IMR-90 (cell line): ENCODE data around the gene TEX2. TPM values are rescaled to one million over a fixed set of nuclear protein-coding genes. Genes with fewer than 3 reads are reported as not detected.

Experiments used
- ATAC-seq: fragments of 200-7000 bp; cut with Tn5 transposase; 2 replicates; pipeline ENCODE4 v1.9.1; 2020; ENCODE audit warnings: low read depth, mild to moderate bottlenecking, moderate library complexity
- BruUV-seq: library from RNA; stranded (reverse); fragments of 400-500 nt; replicated peaks from 2 replicates; lab custom pipeline; 2021; lab: Mats Ljungman, UMichigan
- CTCF ChIA-PET: fragments of 300-600 bp; formaldehyde crosslinking; extraction: SDS; loops from one replicate; lab custom pipeline; 2021; ENCODE audit warnings: antibody characterized with exemption; lab: Yijun Ruan, JAX
- POLR2A ChIA-PET: fragments of 300-600 bp; sonication (Branson Sonifier 250); formaldehyde crosslinking; loops from one replicate; lab custom pipeline; 2022; ENCODE audit warnings: antibody characterized with exemption; ENCODE audit not compliant: unreplicated experiment; lab: Charles Lee
- DNase-seq: peaks from one replicate; pipeline ENCODE4 v3.0.0; 2013
- H2AFZ ChIP-seq: replicated peaks from 2 replicates; pipeline ENCODE3; 2013; ENCODE audit warnings: low read length, mild to moderate bottlenecking; ENCODE audit not compliant: poor library complexity
- H2AK5ac ChIP-seq: 2 replicates; pipeline ENCODE4 v1.6.1; 2013; ENCODE audit warnings: low read depth, low read length, inconsistent platforms
- H2AK9ac ChIP-seq: replicated peaks from 2 replicates; pipeline ENCODE3; 2013; ENCODE audit warnings: mild to moderate bottlenecking, low read depth, low read length, moderate library complexity; ENCODE audit not compliant: poor library complexity
- H2BK120ac ChIP-seq: 2 replicates; pipeline ENCODE4 v1.6.1; 2013; ENCODE audit warnings: low read depth, low read length, inconsistent platforms
- H2BK15ac ChIP-seq: 3 replicates; pipeline ENCODE4 v1.6.1; 2013; ENCODE audit warnings: low read depth, low read length, inconsistent platforms
- H2BK20ac ChIP-seq: 2 replicates; pipeline ENCODE4 v1.6.1; 2013; ENCODE audit warnings: low read depth, mild to moderate bottlenecking, inconsistent platforms, low read length, moderate library complexity
- H2BK5ac ChIP-seq: 2 replicates; pipeline ENCODE4 v1.6.1; 2013; ENCODE audit warnings: mild to moderate bottlenecking, low read depth, low read length, inconsistent platforms; ENCODE audit not compliant: poor library complexity, severe bottlenecking
- H3K14ac ChIP-seq: replicated peaks from 2 replicates; pipeline ENCODE4 v1.6.1; 2013; ENCODE audit warnings: low read depth, low read length, inconsistent platforms
- H3K18ac ChIP-seq: 2 replicates; pipeline ENCODE4 v1.6.1; 2013; ENCODE audit warnings: low read depth, low read length, control low read depth
- H3K23ac ChIP-seq: 2 replicates; pipeline ENCODE4 v1.6.1; 2013; ENCODE audit warnings: low read depth, low read length, inconsistent platforms
- H3K27ac ChIP-seq: 2 replicates; pipeline ENCODE4 v1.5.1; 2013; ENCODE audit warnings: mild to moderate bottlenecking, control low read depth, low read length; ENCODE audit not compliant: insufficient read depth
- H3K27me3 ChIP-seq: 2 replicates; pipeline ENCODE4 v1.6.1; 2013; ENCODE audit warnings: low read length; ENCODE audit not compliant: control insufficient read depth, insufficient read depth
- H3K36me3 ChIP-seq: 2 replicates; pipeline ENCODE4 v1.6.1; 2013; ENCODE audit warnings: low read length, mixed read lengths; ENCODE audit not compliant: control insufficient read depth, insufficient read depth
- H3K4ac ChIP-seq: 2 replicates; pipeline ENCODE4 v1.6.1; 2013; ENCODE audit warnings: low read depth, low read length, inconsistent platforms
- H3K4me1 ChIP-seq: 2 replicates; pipeline ENCODE4 v1.6.1; 2013; ENCODE audit warnings: low read length, mixed read lengths; ENCODE audit not compliant: control insufficient read depth, insufficient read depth
- H3K4me2 ChIP-seq: 2 replicates; pipeline ENCODE4 v1.6.1; 2013; ENCODE audit warnings: low read depth, mild to moderate bottlenecking, control low read depth, low read length, moderate library complexity
- H3K4me3 ChIP-seq: 2 replicates; pipeline ENCODE4 v1.5.1; 2013; ENCODE audit warnings: low read depth, mild to moderate bottlenecking, control low read depth, low read length, moderate library complexity; ENCODE audit not compliant: insufficient read depth
- H3K56ac ChIP-seq: 2 replicates; pipeline ENCODE4 v1.6.1; 2013; ENCODE audit warnings: low read length, inconsistent platforms; ENCODE audit not compliant: insufficient read depth; ENCODE audit errors: extremely low read depth
- H3K79me1 ChIP-seq, 2 experiments: 2 replicates each; pipeline ENCODE4 v1.6.1; 2013; ENCODE audit warnings: low read length in 2 of 2, inconsistent platforms in 1 of 2, low read depth in 1 of 2
- H3K9ac ChIP-seq: 2 replicates; pipeline ENCODE4 v1.6.1; 2013; ENCODE audit warnings: low read depth, low read length, control low read depth
- H3K9me1 ChIP-seq: 2 replicates; pipeline ENCODE4 v1.6.1; 2013; ENCODE audit warnings: low read length, inconsistent platforms; ENCODE audit not compliant: insufficient read depth
- H3K9me3 ChIP-seq: 2 replicates; pipeline ENCODE4 v1.6.1; 2013; ENCODE audit warnings: low read length; ENCODE audit not compliant: control insufficient read depth, insufficient read depth
- H4K20me1 ChIP-seq: 2 replicates; pipeline ENCODE4 v1.6.1; 2013; ENCODE audit warnings: low read length, inconsistent platforms; ENCODE audit not compliant: insufficient read depth
- H4K5ac ChIP-seq: 2 replicates; pipeline ENCODE4 v1.6.1; 2013; ENCODE audit warnings: mild to moderate bottlenecking, low read depth, low read length, control low read depth
- H4K8ac ChIP-seq, 2 experiments: 2 replicates each; pipeline ENCODE4 v1.6.1; 2013; ENCODE audit warnings: low read depth in 2 of 2, low read length in 2 of 2, control low read depth in 1 of 2, inconsistent platforms in 1 of 2
- H4K91ac ChIP-seq: 2 replicates; pipeline ENCODE4 v1.6.1; 2013; ENCODE audit warnings: low read depth, low read length, inconsistent platforms; ENCODE audit not compliant: insufficient read depth
- BHLHE40 ChIP-seq: fragments of 150-350 bp; IDR thresholded peaks from 2 replicates; pipeline ENCODE4 v1.6.1; 2016; ENCODE audit warnings: mild to moderate bottlenecking, low read depth, low read length
- CHD1 ChIP-seq: IDR thresholded peaks from 2 replicates; pipeline ENCODE4 v1.6.1; 2012; ENCODE audit warnings: low read depth, low read length, improper control_type of control experiment
- FOS ChIP-seq: fragments of 150-350 bp; IDR thresholded peaks from 2 replicates; pipeline ENCODE4 v1.6.1; 2016; ENCODE audit warnings: low read depth, low read length
- MAFK ChIP-seq: IDR thresholded peaks from 2 replicates; pipeline ENCODE4 v1.6.1; 2012; ENCODE audit warnings: low read depth, low read length, improper control_type of control experiment
- MAZ ChIP-seq: IDR thresholded peaks from 2 replicates; pipeline ENCODE4 v1.6.1; 2012; ENCODE audit warnings: low read depth, mild to moderate bottlenecking, low read length, improper control_type of control experiment, moderate library complexity, borderline replicate concordance
- MXI1 ChIP-seq: IDR thresholded peaks from 2 replicates; pipeline ENCODE4 v1.6.1; 2012; ENCODE audit warnings: low read depth, mild to moderate bottlenecking, low read length, moderate library complexity, borderline replicate concordance
- NFE2L2 ChIP-seq: fragments of 150-350 bp; IDR thresholded peaks from 2 replicates; pipeline ENCODE4 v1.6.1; 2016; ENCODE audit warnings: low read depth, mild to moderate bottlenecking, low read length
- POLR2A ChIP-seq: IDR thresholded peaks from 2 replicates; pipeline ENCODE4 v1.6.1; 2012; ENCODE audit warnings: mild to moderate bottlenecking, low read depth, low read length
- RAD21 ChIP-seq: IDR thresholded peaks from 2 replicates; pipeline ENCODE4 v1.6.1; 2012; ENCODE audit warnings: low read length, improper control_type of control experiment
- RCOR1 ChIP-seq: IDR thresholded peaks from 2 replicates; pipeline ENCODE4 v1.6.1; 2012; ENCODE audit warnings: mild to moderate bottlenecking, low read length, improper control_type of control experiment; ENCODE audit not compliant: insufficient replicate concordance
- RFX5 ChIP-seq: IDR thresholded peaks from 2 replicates; pipeline ENCODE4 v1.8.0; 2012; ENCODE audit warnings: low read depth, mild to moderate bottlenecking, low read length, moderate library complexity
- WGBS, 2 experiments: methylation state at CpG; one replicate each; pipeline versions ENCODE4 v1.1.5 to v1.1.7; 2013; ENCODE audit warnings: missing lambda C conversion rate in 2 of 2; ENCODE audit not compliant: insufficient read length in 1 of 2; ENCODE audit errors: extremely low coverage in 2 of 2; 5-methylcytosine and 5-hydroxymethylcytosine counted together
- dilution Hi-C: fragments of 300-500 bp; cut with HindIII; formaldehyde crosslinking; loops from one replicate; pipeline ENCODE4 v1.14.3; 2018; ENCODE audit warnings: low sequenced_read_pairs; ENCODE audit not compliant: unreplicated experiment
- in situ Hi-C: fragments of 300-500 bp; cut with MboI; formaldehyde crosslinking; loops from 3 replicates; pipeline ENCODE4 v1.14.3; 2019; ENCODE audit warnings: low sequenced_read_pairs, inconsistent platforms, mixed read lengths
- intact Hi-C: fragments of 100-400 bp; cut with micrococcal nuclease; formaldehyde crosslinking; loops from 2 replicates; pipeline ENCODE4 v1.10.0; 2022
- polyA plus RNA-seq, 3 experiments: library from polyadenylated mRNA; depleted of rRNA; stranded (reverse); fragments of >200 nt; gene quantifications; 2 replicates each; pipeline ENCODE4 v1.2.3, GENCODE V29; 2012; ENCODE audit warnings: low replicate concordance in 1 of 3
- total RNA-seq: library from RNA; depleted of rRNA; stranded (reverse); fragments of >200 nt; gene quantifications from 2 replicates; pipeline ENCODE4 v1.2.3, GENCODE V29; 2012
- TF ChIP-seq, protein P1 (sequence below): fragments of 150-350 bp; IDR thresholded peaks from 2 replicates; pipeline ENCODE4 v1.6.1; 2016; ENCODE audit warnings: low read depth, mild to moderate bottlenecking, low read length, moderate library complexity, borderline replicate concordance
- TF ChIP-seq, protein P2 (sequence below): fragments of 150-350 bp; IDR thresholded peaks from 2 replicates; pipeline ENCODE4 v1.6.1; 2017; ENCODE audit warnings: mild to moderate bottlenecking, antibody characterized with exemption, low read length, low read depth

TEX2 gene
- total and polyA plus RNA-seq, 2 of the 4 experiments (the other 2 are of a cell fraction): 18.2 to 21.9 TPM

DNA sequence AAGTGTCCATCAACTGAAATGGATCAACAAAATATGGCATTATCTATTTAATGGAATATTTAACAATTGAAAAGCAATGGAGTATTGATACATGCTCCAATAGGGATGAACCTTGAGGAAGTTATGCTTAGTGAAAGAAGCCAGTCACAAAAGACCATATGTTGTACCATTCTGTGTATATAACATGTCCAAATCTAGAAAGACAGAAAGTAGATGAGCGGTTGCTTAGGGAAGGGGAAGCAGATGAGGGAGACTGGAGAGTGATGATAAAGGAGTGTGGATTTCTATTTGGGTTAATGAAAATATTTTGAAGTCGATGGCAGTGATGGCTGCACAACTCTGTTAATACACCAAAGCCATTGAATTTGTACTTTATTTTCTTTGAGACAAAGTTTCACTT is 124.6 kb downstream of the TEX2 start:
- Histone ChIP-seq H2BK15ac (no peak overlapping the region), H3K56ac (no peak overlapping the region), H4K5ac (no peak overlapping the region), H3K4me3 (no peak overlapping the region), H3K27me3 (no peaks in the 10 kb centered on the region), H3K9ac (no peak overlapping the region), H3K4ac (no peak overlapping the region), H3K9me3 (no peaks in the 10 kb centered on the region), H4K8ac (no peak overlapping the region), H2BK5ac (no peak overlapping the region), H3K4me2 (no peak overlapping the region), H3K27ac (no peak overlapping the region), H3K36me3 (no peaks in the 10 kb centered on the region), H3K4me1 (no peaks in the 10 kb centered on the region), H2AK9ac (no peak overlapping the region), H4K20me1 (no peaks in the 10 kb centered on the region), H4K91ac (no peak overlapping the region), H2AK5ac (no peak overlapping the region), H2BK120ac (no peak overlapping the region), H3K79me1 (no peaks in the 10 kb centered on the region), H2BK20ac (no peak overlapping the region), H3K18ac (no peak overlapping the region), H3K9me1 (no peaks in the 10 kb centered on the region), H3K14ac (no peak overlapping the region), H2AFZ (no peak overlapping the region), H3K23ac (no peak overlapping the region)
- TF ChIP-seq MXI1 (no peak), MAZ (no peak), FOS (no peak), NFE2L2 (no peak), BHLHE40 (no peak), POLR2A (no peak), CHD1 (no peak), RFX5 (no peak), RCOR1 (no peak), MAFK (no peak), RAD21 (no peak)
- TF ChIP-seq, protein P1, sequence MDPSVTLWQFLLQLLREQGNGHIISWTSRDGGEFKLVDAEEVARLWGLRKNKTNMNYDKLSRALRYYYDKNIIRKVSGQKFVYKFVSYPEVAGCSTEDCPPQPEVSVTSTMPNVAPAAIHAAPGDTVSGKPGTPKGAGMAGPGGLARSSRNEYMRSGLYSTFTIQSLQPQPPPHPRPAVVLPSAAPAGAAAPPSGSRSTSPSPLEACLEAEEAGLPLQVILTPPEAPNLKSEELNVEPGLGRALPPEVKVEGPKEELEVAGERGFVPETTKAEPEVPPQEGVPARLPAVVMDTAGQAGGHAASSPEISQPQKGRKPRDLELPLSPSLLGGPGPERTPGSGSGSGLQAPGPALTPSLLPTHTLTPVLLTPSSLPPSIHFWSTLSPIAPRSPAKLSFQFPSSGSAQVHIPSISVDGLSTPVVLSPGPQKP: no peak
- TF ChIP-seq, protein P2, sequence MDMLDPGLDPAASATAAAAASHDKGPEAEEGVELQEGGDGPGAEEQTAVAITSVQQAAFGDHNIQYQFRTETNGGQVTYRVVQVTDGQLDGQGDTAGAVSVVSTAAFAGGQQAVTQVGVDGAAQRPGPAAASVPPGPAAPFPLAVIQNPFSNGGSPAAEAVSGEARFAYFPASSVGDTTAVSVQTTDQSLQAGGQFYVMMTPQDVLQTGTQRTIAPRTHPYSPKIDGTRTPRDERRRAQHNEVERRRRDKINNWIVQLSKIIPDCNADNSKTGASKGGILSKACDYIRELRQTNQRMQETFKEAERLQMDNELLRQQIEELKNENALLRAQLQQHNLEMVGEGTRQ: no peak
- DNase-seq (no peak), ATAC-seq (no peak)
- dilution Hi-C loops (no loop called here), in situ Hi-C loops (no loop called here), intact Hi-C loops (no loop called here)
- no CpG with 5 or more reads among the region's 2 CpGs for WGBS, 2 experiments
- ChIA-PET POLR2A (no interaction called here), CTCF (no interaction called here)
- BruUV-seq: no TSS peak
